Osteoblast (primary cell): ENCODE measurements around the gene RRAS. TPM values are rescaled to one million over a fixed set of nuclear protein-coding genes. Genes with fewer than 3 reads are reported as not detected.
A peak's percentile ranks its signal among the peaks of the same experiment; 100 is the strongest.

ENCODE experiments used
- DNase-seq: peaks from one replicate; pipeline ENCODE4 v3.0.0; 2011; ENCODE audit warnings: low spot score, mixed read lengths; ENCODE audit not compliant: insufficient read length; ENCODE audit errors: missing footprints
- H2AFZ ChIP-seq: 2 replicates; pipeline ENCODE4 v1.6.0; 2011; ENCODE audit warnings: mild to moderate bottlenecking, low read length
- H3K27ac ChIP-seq: 2 replicates; pipeline ENCODE4 v1.5.1; 2011; ENCODE audit warnings: mild to moderate bottlenecking, low read depth, low read length, moderate library complexity
- H3K27me3 ChIP-seq: 2 replicates; pipeline ENCODE4 v1.6.0; 2012; ENCODE audit warnings: mild to moderate bottlenecking, control low read depth, inconsistent platforms, low read length, moderate library complexity; ENCODE audit not compliant: insufficient read depth
- H3K36me3 ChIP-seq: 2 replicates; pipeline ENCODE4 v1.5.1; 2011; ENCODE audit warnings: mild to moderate bottlenecking, low read length, control low read depth, moderate library complexity; ENCODE audit not compliant: insufficient read depth
- H3K4me1 ChIP-seq: 2 replicates; pipeline ENCODE4 v1.5.1; 2011; ENCODE audit warnings: mild to moderate bottlenecking, low read length, control low read depth, moderate library complexity; ENCODE audit not compliant: insufficient read depth
- H3K4me2 ChIP-seq: 2 replicates; pipeline ENCODE4 v1.6.0; 2011; ENCODE audit warnings: mild to moderate bottlenecking, low read length; ENCODE audit not compliant: insufficient read depth
- H3K4me3 ChIP-seq: fragments of 200-600 bp; sonication (generic); 3 replicates; pipeline ENCODE4 v1.5.1; 2012; ENCODE audit warnings: mild to moderate bottlenecking, low read length, inconsistent platforms; ENCODE audit not compliant: insufficient read depth
- H3K79me2 ChIP-seq: 2 replicates; pipeline ENCODE4 v1.6.0; 2012; ENCODE audit warnings: mild to moderate bottlenecking, low read length, control low read depth, inconsistent platforms; ENCODE audit not compliant: insufficient read depth
- H3K9me3 ChIP-seq: 2 replicates; pipeline ENCODE4 v1.5.1; 2011; ENCODE audit warnings: low read depth, low read length, control low read depth
- H4K20me1 ChIP-seq: 2 replicates; pipeline ENCODE4 v1.6.0; 2012; ENCODE audit warnings: mild to moderate bottlenecking, low read length, control low read depth; ENCODE audit not compliant: insufficient read depth
- CTCF ChIP-seq: IDR thresholded peaks from 2 replicates; pipeline ENCODE4 v1.5.1; 2011; ENCODE audit warnings: mild to moderate bottlenecking, low read depth, low read length, moderate library complexity; ENCODE audit errors: extremely low read depth
- total RNA-seq: library from RNA; depleted of rRNA; stranded (reverse); fragments of >200 nt; gene quantifications from 2 replicates; pipeline ENCODE4 v1.2.3, GENCODE V29; 2012

RRAS gene
- total RNA-seq, 1 donor = 31.8 TPM

DNA sequence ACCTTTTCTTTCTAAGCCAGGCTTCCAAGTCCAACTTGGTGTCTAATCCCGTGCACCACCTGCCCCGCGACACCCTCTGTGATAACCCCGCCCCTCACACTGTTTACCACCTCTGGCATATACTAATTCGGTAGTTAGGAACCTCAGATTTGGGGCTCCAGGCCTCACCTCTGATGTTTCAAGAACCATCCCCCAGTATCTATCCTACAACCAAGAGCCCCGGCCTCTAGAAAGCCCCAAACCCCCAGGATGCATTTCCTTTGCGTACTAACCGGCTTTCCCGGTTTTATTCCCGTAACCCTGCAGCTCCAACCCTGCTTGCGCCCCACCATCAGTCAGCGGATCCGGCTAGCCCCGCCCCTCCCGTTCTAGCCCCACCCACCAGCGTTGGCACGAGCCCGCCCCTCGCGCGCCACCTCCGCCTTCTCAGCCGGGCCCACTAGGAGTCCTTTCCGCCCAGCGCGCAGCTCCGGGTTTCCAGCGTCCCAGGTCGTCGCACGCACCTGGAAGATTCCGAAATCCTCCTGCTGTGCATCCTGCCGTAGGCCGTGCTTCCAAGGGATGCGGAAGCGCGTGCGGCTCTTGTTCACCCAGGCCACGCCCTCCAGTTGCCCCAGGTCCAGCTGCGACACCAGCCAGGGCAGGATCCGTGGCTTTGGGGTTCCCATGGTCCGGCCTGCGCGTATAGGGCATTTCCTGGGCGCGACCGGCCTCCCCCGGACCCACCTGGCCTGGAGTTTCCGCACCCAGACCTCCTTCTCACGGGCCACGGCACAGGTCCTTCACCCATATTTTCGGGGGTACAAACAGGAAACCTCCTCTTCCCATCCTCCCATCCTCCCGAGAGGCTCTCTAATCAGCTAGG, 24.5 kb upstream of the RRAS start:
- peak overlapping the region; percentile 90 for H3K4me2 ChIP-seq
- H3K9me3 ChIP-seq = no peaks in the 10 kb centered on the region
- no peaks in the 10 kb centered on the region for H3K27me3 ChIP-seq
- peak overlapping the region; percentile 87 for H2AFZ ChIP-seq
- H3K36me3 ChIP-seq = peaks cover 28% of the 10 kb centered on the region
- H3K4me3 ChIP-seq = peak overlapping the region; percentile 88
- peaks cover 35% of the 10 kb centered on the region for H3K79me2 ChIP-seq
- peak overlapping the region; percentile 56 for H3K27ac ChIP-seq
- no peak for TF ChIP-seq CTCF
- peak; percentile 99 for DNase-seq
- H4K20me1 ChIP-seq = peaks cover 4% of the 10 kb centered on the region
- H3K4me1 ChIP-seq = peaks cover 14% of the 10 kb centered on the region

DNA sequence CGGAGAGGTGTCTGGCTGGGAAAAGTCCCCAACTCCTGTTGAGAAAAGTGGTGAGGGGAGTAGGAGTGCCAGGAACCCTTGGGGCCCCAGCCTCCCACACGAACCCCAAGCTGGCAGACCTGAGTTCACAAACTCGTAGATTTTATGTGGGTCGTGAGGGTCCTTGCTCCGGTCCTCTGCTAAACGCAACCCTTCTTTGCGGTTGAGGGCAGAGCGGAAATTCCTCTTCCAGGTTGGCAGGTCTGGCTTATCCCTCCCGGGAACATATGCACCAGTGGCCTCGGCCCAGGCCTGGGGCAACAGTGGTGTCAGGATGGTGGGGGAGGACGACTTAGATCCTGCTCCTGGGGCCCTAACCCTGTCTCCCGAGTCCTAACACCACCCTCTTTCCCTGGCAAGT, 23.3 kb upstream of the RRAS start:
- Histone ChIP-seq H2AFZ (no peak overlapping the region), H3K9me3 (no peaks in the 10 kb centered on the region), H3K4me1 (peaks cover 14% of the 10 kb centered on the region), H3K36me3 (peaks cover 38% of the 10 kb centered on the region), H3K27ac (no peak overlapping the region), H4K20me1 (peaks cover 13% of the 10 kb centered on the region), H3K4me2 (no peak overlapping the region), H3K4me3 (no peak overlapping the region), H3K27me3 (no peaks in the 10 kb centered on the region), H3K79me2 (peaks cover 35% of the 10 kb centered on the region)
- no peak for DNase-seq
- TF ChIP-seq CTCF = no peak

- DNase-seq = no peak
- H2AFZ ChIP-seq = no peak overlapping the region
- peaks cover 44% of the 10 kb centered on the region for H3K36me3 ChIP-seq
- H3K4me2 ChIP-seq = no peak overlapping the region
- H3K27ac ChIP-seq = no peak overlapping the region
- H3K79me2 ChIP-seq = peaks cover 27% of the 10 kb centered on the region
- no peak overlapping the region for H3K4me3 ChIP-seq
- H4K20me1 ChIP-seq = peaks cover 13% of the 10 kb centered on the region
- no peaks in the 10 kb centered on the region for H3K9me3 ChIP-seq
- H3K4me1 ChIP-seq = peaks cover 14% of the 10 kb centered on the region
- no peak for TF ChIP-seq CTCF
- no peaks in the 10 kb centered on the region for H3K27me3 ChIP-seq
These were observed 22.1 kb upstream of the RRAS start for GRCh38 chr19:49662011-49662410.

DNA sequence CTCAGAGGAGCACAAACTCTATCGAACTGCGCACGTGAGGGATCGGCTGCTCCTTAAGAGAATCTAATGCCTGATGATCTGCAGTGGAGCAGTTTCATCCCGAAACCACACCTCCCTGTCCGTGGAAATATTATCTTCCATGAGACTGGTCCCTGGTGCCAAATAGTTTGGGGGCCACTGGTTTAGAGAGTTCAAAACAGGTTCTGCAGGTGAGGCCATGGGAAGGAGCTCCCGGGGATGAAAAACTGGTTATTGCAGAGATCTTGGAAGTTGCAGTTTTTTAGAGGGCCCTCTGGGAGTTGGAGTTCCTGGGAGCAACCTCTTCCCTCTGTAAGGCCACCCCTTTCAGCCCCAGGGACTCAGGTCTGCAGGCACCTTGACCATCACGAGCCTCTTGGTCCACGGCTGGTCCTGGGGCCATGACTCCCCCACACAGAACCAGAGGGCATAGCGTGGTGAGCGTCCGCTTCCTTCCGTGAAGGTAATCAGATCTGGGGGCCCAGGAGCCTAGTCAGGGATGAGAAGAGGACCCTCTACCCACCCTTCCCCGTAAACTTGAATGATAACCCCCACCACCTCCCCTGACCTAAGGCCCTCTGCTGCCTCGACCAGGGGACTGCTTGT, 20.5 kb upstream of the RRAS start:
- Histone ChIP-seq H3K4me3 (no peak overlapping the region), H3K79me2 (peaks cover 18% of the 10 kb centered on the region), H3K36me3 (peaks cover 60% of the 10 kb centered on the region)

More for the DNA sequence above, 20.5 kb upstream of the RRAS start:
- no peaks in the 10 kb centered on the region for H3K9me3 ChIP-seq
- no peak overlapping the region for H3K4me2 ChIP-seq
- no peak overlapping the region for H3K27ac ChIP-seq
- H4K20me1 ChIP-seq = peaks cover 15% of the 10 kb centered on the region
- TF ChIP-seq CTCF = no peak
- no peaks in the 10 kb centered on the region for H3K27me3 ChIP-seq
- no peak overlapping the region for H2AFZ ChIP-seq
- H3K4me1 ChIP-seq = peaks cover 5% of the 10 kb centered on the region
- DNase-seq = no peak
